SK-N-SH (cell line): ENCODE measurements around the gene CA5A.
"Not testable (repeated sequence)": the region's sequence is repeated elsewhere in the genome, so short reads cannot be mapped to it uniquely, and the experiment has no call there.

Experiments
- ELF1 ChIP-seq: IDR thresholded peaks from 2 replicates; pipeline ENCODE4 v1.4.0; 2012
- YY1 ChIP-seq: IDR thresholded peaks from 2 replicates; pipeline ENCODE4 v1.4.0; 2012; ENCODE audit warnings: low read depth, mild to moderate bottlenecking

DNA sequence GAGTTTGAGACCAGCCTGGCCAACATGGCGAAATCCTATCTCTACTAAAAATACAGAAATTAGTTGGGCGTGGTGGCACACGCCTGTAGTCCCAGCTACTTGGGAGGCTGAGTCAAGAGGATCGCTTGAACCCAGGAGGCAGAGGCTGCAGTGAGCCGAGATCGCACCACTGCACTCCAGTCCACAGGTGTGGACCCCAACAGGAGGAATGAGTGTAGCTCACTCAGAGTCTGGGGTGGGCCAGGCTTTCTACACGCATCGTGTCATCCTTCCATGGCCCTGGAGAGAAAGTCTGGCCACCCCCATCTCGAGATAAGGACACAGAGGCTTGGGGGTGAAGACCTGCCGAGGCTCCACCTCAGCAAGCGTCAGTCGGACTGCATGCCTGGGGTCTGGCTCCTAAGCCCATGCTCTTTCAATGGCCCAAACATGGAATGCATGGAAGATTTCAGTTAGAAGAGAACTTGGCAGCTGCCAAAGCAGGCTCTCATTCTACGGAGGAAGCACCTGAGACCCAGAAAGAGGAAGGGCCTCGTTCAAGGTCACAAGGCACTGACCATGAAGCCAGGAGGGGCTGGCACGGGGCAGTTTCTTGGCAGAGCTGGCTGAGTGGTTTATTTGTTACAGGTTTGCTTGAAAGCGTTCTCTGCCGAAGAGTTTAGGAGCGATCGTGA, 1.4 kb downstream of the CA5A start:
- not testable (repeated sequence) for TF ChIP-seq ELF1, YY1
